HEK293 (cell line): ENCODE results near the gene TBC1D22A.
A peak's percentile ranks its signal among the peaks of the same experiment; 100 is the strongest.

ENCODE experiments used
- CTCF ChIA-PET: fragments of 350-600 bp; formaldehyde crosslinking; extraction: SDS; loops from one replicate; lab custom pipeline; 2021; ENCODE audit warnings: antibody characterized with exemption; lab: Yijun Ruan, JAX
- POLR2A ChIA-PET: fragments of 300-600 bp; formaldehyde crosslinking; extraction: SDS; loops from one replicate; lab custom pipeline; 2020; ENCODE audit warnings: antibody characterized with exemption, inconsistent platforms; lab: Yijun Ruan, JAX
- H3K27ac ChIP-seq: fragments of 200-500 bp; sonication (Bioruptor generic); 2 replicates; pipeline ENCODE4 v1.5.1; 2014; ENCODE audit warnings: low read depth, low read length, control low read depth, inconsistent platforms; ENCODE audit errors: extremely low read depth
- H3K36me3 ChIP-seq, 2 experiments: fragments of 200-500 bp in 1 of 2; sonication (Bioruptor generic) in 1 of 2; 1 replicate in 1 of 2; 2 replicates in 1 of 2; pipeline ENCODE4 v1.5.1; 2014 to 2017; ENCODE audit warnings: inconsistent platforms in 2 of 2, low read length in 2 of 2; ENCODE audit not compliant: control insufficient read depth in 2 of 2, insufficient read depth in 1 of 2
- H3K4me1 ChIP-seq: fragments of 200-500 bp; sonication (Bioruptor generic); 2 replicates; pipeline ENCODE4 v1.5.1; 2014; ENCODE audit warnings: mild to moderate bottlenecking, low read length, inconsistent platforms; ENCODE audit not compliant: control insufficient read depth, insufficient read depth
- H3K4me3 ChIP-seq: 2 replicates; pipeline ENCODE4 v1.5.1; 2011; ENCODE audit warnings: low read depth, mild to moderate bottlenecking, control low read depth, low read length, moderate library complexity
- H3K9me3 ChIP-seq: fragments of 200-500 bp; sonication (Bioruptor generic); 2 replicates; pipeline ENCODE4 v1.5.1; 2014; ENCODE audit warnings: low read depth, low read length, inconsistent platforms; ENCODE audit not compliant: control insufficient read depth, insufficient read depth
- BCL11B ChIP-seq: fragments of 450-650 bp; formaldehyde crosslinking; IDR thresholded peaks from 2 replicates; pipeline ENCODE4 v1.5.1; 2016; ENCODE audit warnings: low read depth, missing biosample characterization, missing genetic modification characterization
- EGR2 ChIP-seq: fragments of 450-650 bp; formaldehyde crosslinking; IDR thresholded peaks from 2 replicates; pipeline ENCODE4 v1.5.1; 2016; ENCODE audit warnings: low read depth, missing biosample characterization, missing genetic modification characterization
- KLF10 ChIP-seq: fragments of 450-650 bp; IDR thresholded peaks from 2 replicates; pipeline ENCODE4 v1.5.1; 2018; ENCODE audit warnings: missing biosample characterization, mild to moderate bottlenecking, missing genetic modification characterization
- SP7 ChIP-seq: fragments of 450-650 bp; formaldehyde crosslinking; IDR thresholded peaks from 2 replicates; pipeline ENCODE4 v1.5.1; 2016; ENCODE audit warnings: missing biosample characterization, missing genetic modification characterization
- ZFHX2 ChIP-seq: fragments of 450-650 bp; formaldehyde crosslinking; conservative IDR thresholded peaks from 2 replicates; pipeline ENCODE4 v1.5.1; 2016; ENCODE audit warnings: missing biosample characterization, missing genetic modification characterization
- ZIC2 ChIP-seq: fragments of 450-650 bp; formaldehyde crosslinking; IDR thresholded peaks from 2 replicates; pipeline ENCODE4 v1.5.1; 2016; ENCODE audit warnings: missing biosample characterization, missing genetic modification characterization
- ZNF292 ChIP-seq: fragments of 450-650 bp; formaldehyde crosslinking; IDR thresholded peaks from 2 replicates; pipeline ENCODE4 v1.5.1; 2016; ENCODE audit warnings: low read depth, missing biosample characterization, missing genetic modification characterization, borderline replicate concordance
- ZNF350 ChIP-seq: fragments of 450-650 bp; formaldehyde crosslinking; IDR thresholded peaks from 2 replicates; pipeline ENCODE4 v1.5.0; 2017; ENCODE audit warnings: missing biosample characterization, mild to moderate bottlenecking, missing genetic modification characterization
- ZNF571 ChIP-seq: fragments of 450-650 bp; formaldehyde crosslinking; IDR thresholded peaks from 2 replicates; pipeline ENCODE4 v1.5.0; 2017; ENCODE audit warnings: missing biosample characterization, missing genetic modification characterization
- ZNF777 ChIP-seq: fragments of 450-650 bp; formaldehyde crosslinking; IDR thresholded peaks from 2 replicates; pipeline ENCODE4 v1.5.1; 2017; ENCODE audit warnings: missing biosample characterization, missing genetic modification characterization, borderline replicate concordance
- TF ChIP-seq, protein P1 (sequence below): fragments of 450-650 bp; formaldehyde crosslinking; IDR thresholded peaks from 2 replicates; pipeline ENCODE4 v1.5.1; 2016; ENCODE audit warnings: missing biosample characterization, missing genetic modification characterization, borderline replicate concordance
- TF ChIP-seq, protein P2 (sequence below): fragments of 450-650 bp; formaldehyde crosslinking; IDR thresholded peaks from 2 replicates; pipeline ENCODE4 v1.5.0; 2017; ENCODE audit warnings: missing biosample characterization, missing genetic modification characterization, borderline replicate concordance

The TBC1D22A gene

DNA sequence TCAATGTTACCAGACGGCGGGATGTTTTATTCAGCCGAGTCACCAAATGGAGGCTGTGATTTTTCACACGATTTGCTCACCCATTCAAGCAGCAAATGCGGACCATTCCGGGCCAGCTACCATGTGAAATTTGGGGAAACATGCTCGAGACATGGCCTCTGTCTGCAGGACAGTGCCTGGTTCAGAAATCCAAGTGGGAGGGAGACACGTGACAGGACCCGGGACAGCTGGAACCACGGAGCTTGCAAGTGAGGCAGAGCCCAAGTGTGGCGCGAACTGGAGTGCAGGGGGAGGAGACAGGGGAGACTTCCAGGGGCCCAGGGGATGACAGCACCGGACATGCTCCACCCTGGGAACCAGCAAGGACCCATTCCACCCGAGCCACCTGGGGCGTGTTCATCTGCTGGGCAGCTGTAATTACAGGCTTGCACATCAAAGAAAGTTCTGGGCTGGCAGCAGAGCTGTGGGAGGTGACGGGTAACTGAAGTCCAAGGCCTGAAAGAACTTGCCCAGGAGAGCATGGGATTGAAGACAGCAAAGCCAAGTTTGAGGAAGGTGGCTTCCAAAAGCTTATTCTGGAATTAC lies 40.9 kb upstream of the TBC1D22A start:
- H3K9me3 ChIP-seq: no peaks in the 10 kb centered on the region
- CTCF ChIA-PET: interaction anchor here (0.7 to 1.2 kb wide), 3 partner anchors 80 to 158 kb away, joined by 3 read pairs; no protein-coding TSS in a partner anchor
- H3K27ac ChIP-seq: no peak overlapping the region
- TF ChIP-seq ZNF350 (tag by site-specific recombination) (no peak), ZNF292 (no peak), SP7 (tag by site-specific recombination) (peak; percentile 75), ZFHX2 (0 out of 2 replicates have a peak, but pooled peaks have one; percentile 15), ZIC2 (tag by site-specific recombination) (peak; percentile 59), ZNF777 (no peak)
- H3K4me1 ChIP-seq: no peaks in the 10 kb centered on the region
- no peak overlapping the region for H3K4me3 ChIP-seq
- H3K36me3 ChIP-seq: peaks cover 17 to 56% of the 10 kb centered on the region in 2 experiments; a peak in 2 of 3 replicates
- POLR2A ChIA-PET: interaction anchor here (1.2 kb wide), 2 partner anchors 9 to 41 kb away, joined by 3 to 7 read pairs; partner anchors contain the start of gene TBC1D22A

- ChIA-PET CTCF (interaction anchor here (1.0 kb wide), 1 partner anchor 42 kb away, joined by 3 read pairs; no protein-coding TSS in a partner anchor), POLR2A (interaction anchor here (0.6 kb wide), 1 partner anchor 31 kb away, joined by 4 read pairs; no protein-coding TSS in a partner anchor)
- H3K27ac ChIP-seq: no peak overlapping the region
- peak; percentile 92 for TF ChIP-seq EGR2 (tag by site-specific recombination)
- peak; percentile 63 for TF ChIP-seq ZFHX2
- TF ChIP-seq, protein P1, sequence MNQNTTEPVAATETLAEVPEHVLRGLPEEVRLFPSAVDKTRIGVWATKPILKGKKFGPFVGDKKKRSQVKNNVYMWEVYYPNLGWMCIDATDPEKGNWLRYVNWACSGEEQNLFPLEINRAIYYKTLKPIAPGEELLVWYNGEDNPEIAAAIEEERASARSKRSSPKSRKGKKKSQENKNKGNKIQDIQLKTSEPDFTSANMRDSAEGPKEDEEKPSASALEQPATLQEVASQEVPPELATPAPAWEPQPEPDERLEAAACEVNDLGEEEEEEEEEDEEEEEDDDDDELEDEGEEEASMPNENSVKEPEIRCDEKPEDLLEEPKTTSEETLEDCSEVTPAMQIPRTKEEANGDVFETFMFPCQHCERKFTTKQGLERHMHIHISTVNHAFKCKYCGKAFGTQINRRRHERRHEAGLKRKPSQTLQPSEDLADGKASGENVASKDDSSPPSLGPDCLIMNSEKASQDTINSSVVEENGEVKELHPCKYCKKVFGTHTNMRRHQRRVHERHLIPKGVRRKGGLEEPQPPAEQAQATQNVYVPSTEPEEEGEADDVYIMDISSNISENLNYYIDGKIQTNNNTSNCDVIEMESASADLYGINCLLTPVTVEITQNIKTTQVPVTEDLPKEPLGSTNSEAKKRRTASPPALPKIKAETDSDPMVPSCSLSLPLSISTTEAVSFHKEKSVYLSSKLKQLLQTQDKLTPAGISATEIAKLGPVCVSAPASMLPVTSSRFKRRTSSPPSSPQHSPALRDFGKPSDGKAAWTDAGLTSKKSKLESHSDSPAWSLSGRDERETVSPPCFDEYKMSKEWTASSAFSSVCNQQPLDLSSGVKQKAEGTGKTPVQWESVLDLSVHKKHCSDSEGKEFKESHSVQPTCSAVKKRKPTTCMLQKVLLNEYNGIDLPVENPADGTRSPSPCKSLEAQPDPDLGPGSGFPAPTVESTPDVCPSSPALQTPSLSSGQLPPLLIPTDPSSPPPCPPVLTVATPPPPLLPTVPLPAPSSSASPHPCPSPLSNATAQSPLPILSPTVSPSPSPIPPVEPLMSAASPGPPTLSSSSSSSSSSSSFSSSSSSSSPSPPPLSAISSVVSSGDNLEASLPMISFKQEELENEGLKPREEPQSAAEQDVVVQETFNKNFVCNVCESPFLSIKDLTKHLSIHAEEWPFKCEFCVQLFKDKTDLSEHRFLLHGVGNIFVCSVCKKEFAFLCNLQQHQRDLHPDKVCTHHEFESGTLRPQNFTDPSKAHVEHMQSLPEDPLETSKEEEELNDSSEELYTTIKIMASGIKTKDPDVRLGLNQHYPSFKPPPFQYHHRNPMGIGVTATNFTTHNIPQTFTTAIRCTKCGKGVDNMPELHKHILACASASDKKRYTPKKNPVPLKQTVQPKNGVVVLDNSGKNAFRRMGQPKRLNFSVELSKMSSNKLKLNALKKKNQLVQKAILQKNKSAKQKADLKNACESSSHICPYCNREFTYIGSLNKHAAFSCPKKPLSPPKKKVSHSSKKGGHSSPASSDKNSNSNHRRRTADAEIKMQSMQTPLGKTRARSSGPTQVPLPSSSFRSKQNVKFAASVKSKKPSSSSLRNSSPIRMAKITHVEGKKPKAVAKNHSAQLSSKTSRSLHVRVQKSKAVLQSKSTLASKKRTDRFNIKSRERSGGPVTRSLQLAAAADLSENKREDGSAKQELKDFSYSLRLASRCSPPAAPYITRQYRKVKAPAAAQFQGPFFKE (tag by site-specific recombination): no peak
- peaks cover 9 to 45% of the 10 kb centered on the region in 2 experiments; a peak in 2 of 3 replicates for H3K36me3 ChIP-seq
- H3K4me3 ChIP-seq: no peak overlapping the region
- no peaks in the 10 kb centered on the region for H3K9me3 ChIP-seq
- H3K4me1 ChIP-seq: no peaks in the 10 kb centered on the region
Measured at GRCh38 chr22:46723882-46724281, 38.6 kb upstream of the TBC1D22A start.

- Histone ChIP-seq H3K27ac (no peak overlapping the region), H3K36me3 (peaks cover 9 to 33% of the 10 kb centered on the region in 2 experiments; a peak in 2 of 3 replicates), H3K9me3 (no peaks in the 10 kb centered on the region), H3K4me3 (no peak overlapping the region), H3K4me1 (no peaks in the 10 kb centered on the region)
- TF ChIP-seq BCL11B (tag by site-specific recombination) (no peak), KLF10 (no peak), ZNF571 (tag by site-specific recombination) (no peak)
- TF ChIP-seq, protein P2, sequence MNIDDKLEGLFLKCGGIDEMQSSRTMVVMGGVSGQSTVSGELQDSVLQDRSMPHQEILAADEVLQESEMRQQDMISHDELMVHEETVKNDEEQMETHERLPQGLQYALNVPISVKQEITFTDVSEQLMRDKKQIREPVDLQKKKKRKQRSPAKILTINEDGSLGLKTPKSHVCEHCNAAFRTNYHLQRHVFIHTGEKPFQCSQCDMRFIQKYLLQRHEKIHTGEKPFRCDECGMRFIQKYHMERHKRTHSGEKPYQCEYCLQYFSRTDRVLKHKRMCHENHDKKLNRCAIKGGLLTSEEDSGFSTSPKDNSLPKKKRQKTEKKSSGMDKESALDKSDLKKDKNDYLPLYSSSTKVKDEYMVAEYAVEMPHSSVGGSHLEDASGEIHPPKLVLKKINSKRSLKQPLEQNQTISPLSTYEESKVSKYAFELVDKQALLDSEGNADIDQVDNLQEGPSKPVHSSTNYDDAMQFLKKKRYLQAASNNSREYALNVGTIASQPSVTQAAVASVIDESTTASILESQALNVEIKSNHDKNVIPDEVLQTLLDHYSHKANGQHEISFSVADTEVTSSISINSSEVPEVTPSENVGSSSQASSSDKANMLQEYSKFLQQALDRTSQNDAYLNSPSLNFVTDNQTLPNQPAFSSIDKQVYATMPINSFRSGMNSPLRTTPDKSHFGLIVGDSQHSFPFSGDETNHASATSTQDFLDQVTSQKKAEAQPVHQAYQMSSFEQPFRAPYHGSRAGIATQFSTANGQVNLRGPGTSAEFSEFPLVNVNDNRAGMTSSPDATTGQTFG (tag by site-specific recombination): no peak
- ChIA-PET CTCF (no interaction called here), POLR2A (interaction anchor here (1.1 kb wide), 1 partner anchor 14 kb away, joined by 4 read pairs; no protein-coding TSS in a partner anchor)
Measured at GRCh38 chr22:46725096-46725495, 37.4 kb upstream of the TBC1D22A start.
